HEK293 (cell line): ENCODE results near the gene PDGFC.

Experiments used
- CTCF ChIA-PET: fragments of 350-600 bp; formaldehyde crosslinking; extraction: SDS; loops from one replicate; lab custom pipeline; 2021; ENCODE audit warnings: antibody characterized with exemption; lab: Yijun Ruan, JAX
- POLR2A ChIA-PET: fragments of 300-600 bp; formaldehyde crosslinking; extraction: SDS; loops from one replicate; lab custom pipeline; 2020; ENCODE audit warnings: antibody characterized with exemption, inconsistent platforms; lab: Yijun Ruan, JAX
- H3K27ac ChIP-seq: fragments of 200-500 bp; sonication (Bioruptor generic); 2 replicates; pipeline ENCODE4 v1.5.1; 2014; ENCODE audit warnings: low read depth, low read length, control low read depth, inconsistent platforms; ENCODE audit errors: extremely low read depth
- H3K36me3 ChIP-seq, 2 experiments: fragments of 200-500 bp in 1 of 2; sonication (Bioruptor generic) in 1 of 2; 1 replicate in 1 of 2; 2 replicates in 1 of 2; pipeline ENCODE4 v1.5.1; 2014 to 2017; ENCODE audit warnings: inconsistent platforms in 2 of 2, low read length in 2 of 2; ENCODE audit not compliant: control insufficient read depth in 2 of 2, insufficient read depth in 1 of 2
- H3K4me1 ChIP-seq: fragments of 200-500 bp; sonication (Bioruptor generic); 2 replicates; pipeline ENCODE4 v1.5.1; 2014; ENCODE audit warnings: mild to moderate bottlenecking, low read length, inconsistent platforms; ENCODE audit not compliant: control insufficient read depth, insufficient read depth
- H3K4me3 ChIP-seq: 2 replicates; pipeline ENCODE4 v1.5.1; 2011; ENCODE audit warnings: low read depth, mild to moderate bottlenecking, control low read depth, low read length, moderate library complexity
- H3K9me3 ChIP-seq: fragments of 200-500 bp; sonication (Bioruptor generic); 2 replicates; pipeline ENCODE4 v1.5.1; 2014; ENCODE audit warnings: low read depth, low read length, inconsistent platforms; ENCODE audit not compliant: control insufficient read depth, insufficient read depth
- KLF10 ChIP-seq: fragments of 450-650 bp; IDR thresholded peaks from 2 replicates; pipeline ENCODE4 v1.5.1; 2018; ENCODE audit warnings: missing biosample characterization, mild to moderate bottlenecking, missing genetic modification characterization
- KLF16 ChIP-seq: fragments of 450-650 bp; formaldehyde crosslinking; IDR thresholded peaks from 2 replicates; pipeline ENCODE4 v1.5.1; 2017; ENCODE audit warnings: missing biosample characterization, missing genetic modification characterization
- SCRT2 ChIP-seq: fragments of 450-650 bp; formaldehyde crosslinking; IDR thresholded peaks from 2 replicates; pipeline ENCODE4 v1.5.1; 2016; ENCODE audit warnings: missing biosample characterization, missing genetic modification characterization
- ZBTB21 ChIP-seq: fragments of 450-650 bp; formaldehyde crosslinking; IDR thresholded peaks from 2 replicates; pipeline ENCODE4 v1.5.1; 2017; ENCODE audit warnings: missing biosample characterization, missing genetic modification characterization
- ZFHX2 ChIP-seq: fragments of 450-650 bp; formaldehyde crosslinking; conservative IDR thresholded peaks from 2 replicates; pipeline ENCODE4 v1.5.1; 2016; ENCODE audit warnings: missing biosample characterization, missing genetic modification characterization
- ZFP37 ChIP-seq: fragments of 450-650 bp; formaldehyde crosslinking; IDR thresholded peaks from 2 replicates; pipeline ENCODE4 v1.5.1; 2016; ENCODE audit warnings: missing biosample characterization, missing genetic modification characterization
- ZNF132 ChIP-seq: fragments of 450-650 bp; formaldehyde crosslinking; IDR thresholded peaks from 2 replicates; pipeline ENCODE4 v1.5.1; 2017; ENCODE audit warnings: missing biosample characterization, missing genetic modification characterization, borderline replicate concordance
- ZNF155 ChIP-seq: fragments of 450-650 bp; formaldehyde crosslinking; IDR thresholded peaks from 2 replicates; pipeline ENCODE4 v1.5.1; 2016; ENCODE audit warnings: missing biosample characterization, missing genetic modification characterization
- ZNF16 ChIP-seq: fragments of 450-650 bp; formaldehyde crosslinking; IDR thresholded peaks from 2 replicates; pipeline ENCODE4 v1.5.1; 2016; ENCODE audit warnings: low read depth, missing biosample characterization, missing genetic modification characterization
- ZNF169 ChIP-seq: fragments of 450-650 bp; formaldehyde crosslinking; IDR thresholded peaks from 2 replicates; pipeline ENCODE4 v1.5.1; 2016; ENCODE audit warnings: missing biosample characterization, missing genetic modification characterization
- ZNF175 ChIP-seq: fragments of 450-650 bp; formaldehyde crosslinking; IDR thresholded peaks from 2 replicates; pipeline ENCODE4 v1.5.1; 2016; ENCODE audit warnings: missing biosample characterization, missing genetic modification characterization
- ZNF202 ChIP-seq: fragments of 450-650 bp; formaldehyde crosslinking; IDR thresholded peaks from 2 replicates; pipeline ENCODE4 v1.5.1; 2016; ENCODE audit warnings: missing biosample characterization, missing genetic modification characterization, borderline replicate concordance
- ZNF211 ChIP-seq: fragments of 450-650 bp; formaldehyde crosslinking; IDR thresholded peaks from 2 replicates; pipeline ENCODE4 v1.5.1; 2016; ENCODE audit warnings: low read depth, missing biosample characterization, missing genetic modification characterization
- ZNF404 ChIP-seq: fragments of 450-650 bp; formaldehyde crosslinking; IDR thresholded peaks from 2 replicates; pipeline ENCODE4 v1.5.1; 2017; ENCODE audit warnings: missing biosample characterization, missing genetic modification characterization
- ZNF473 ChIP-seq: fragments of 450-650 bp; formaldehyde crosslinking; IDR thresholded peaks from 2 replicates; pipeline ENCODE4 v1.5.1; 2017; ENCODE audit warnings: missing biosample characterization, missing genetic modification characterization
- ZNF510 ChIP-seq: fragments of 450-650 bp; formaldehyde crosslinking; IDR thresholded peaks from 2 replicates; pipeline ENCODE4 v1.5.1; 2018; ENCODE audit warnings: mild to moderate bottlenecking, missing genetic modification characterization, missing biosample characterization; ENCODE audit not compliant: insufficient replicate concordance
- ZNF530 ChIP-seq: fragments of 450-650 bp; formaldehyde crosslinking; IDR thresholded peaks from 2 replicates; pipeline ENCODE4 v1.5.1; 2016; ENCODE audit warnings: low read depth, missing biosample characterization, missing genetic modification characterization
- ZNF544 ChIP-seq: fragments of 450-650 bp; formaldehyde crosslinking; IDR thresholded peaks from 2 replicates; pipeline ENCODE4 v1.5.0; 2017; ENCODE audit warnings: missing biosample characterization, missing genetic modification characterization
- ZNF585B ChIP-seq: fragments of 450-650 bp; formaldehyde crosslinking; IDR thresholded peaks from 2 replicates; pipeline ENCODE4 v1.5.1; 2016; ENCODE audit warnings: missing biosample characterization, missing genetic modification characterization
- ZNF677 ChIP-seq: fragments of 450-650 bp; IDR thresholded peaks from 2 replicates; pipeline ENCODE4 v1.5.0; 2018; ENCODE audit warnings: missing biosample characterization, mild to moderate bottlenecking, missing genetic modification characterization, moderate library complexity
- ZNF776 ChIP-seq: fragments of 450-650 bp; formaldehyde crosslinking; IDR thresholded peaks from 2 replicates; pipeline ENCODE4 v1.5.0; 2017; ENCODE audit warnings: missing biosample characterization, missing genetic modification characterization, borderline replicate concordance
- TF ChIP-seq, protein P1 (sequence below): fragments of 450-650 bp; formaldehyde crosslinking; IDR thresholded peaks from 2 replicates; pipeline ENCODE4 v1.5.1; 2016; ENCODE audit warnings: missing biosample characterization, missing genetic modification characterization
- TF ChIP-seq, protein P2 (sequence below): fragments of 450-650 bp; formaldehyde crosslinking; IDR thresholded peaks from 2 replicates; pipeline ENCODE4 v1.5.1; 2016; ENCODE audit warnings: missing biosample characterization, missing genetic modification characterization
- TF ChIP-seq, protein P3 (sequence below): fragments of 450-650 bp; formaldehyde crosslinking; IDR thresholded peaks from 2 replicates; pipeline ENCODE4 v1.5.1; 2017; ENCODE audit warnings: missing biosample characterization, missing genetic modification characterization

The PDGFC gene

DNA sequence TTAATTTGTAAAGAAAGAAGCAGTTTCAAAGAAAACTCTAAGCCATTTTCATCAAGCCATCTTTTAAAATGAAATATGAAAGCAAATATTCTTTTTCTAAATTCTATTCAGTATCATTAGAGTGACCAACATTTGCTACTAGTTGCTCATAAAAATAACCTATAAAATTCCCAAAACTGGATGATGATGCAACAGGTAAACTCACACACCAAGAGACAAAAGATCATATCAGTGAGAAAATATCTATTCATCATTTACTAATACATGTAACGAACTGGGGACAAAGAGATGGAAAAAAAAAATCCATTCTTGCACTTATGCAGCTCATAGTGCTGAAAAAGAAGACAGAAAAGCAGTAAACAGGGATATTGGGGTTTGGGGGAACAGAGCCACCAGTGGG, 48.1 kb downstream of the PDGFC start:
- H3K36me3 ChIP-seq = no peaks in the 10 kb centered on the region
- H3K9me3 ChIP-seq = no peaks in the 10 kb centered on the region
- H3K4me3 ChIP-seq = no peak overlapping the region
- no peak overlapping the region for H3K27ac ChIP-seq
- CTCF ChIA-PET = no interaction called here
- POLR2A ChIA-PET = interaction anchor here (0.7 kb wide), 1 partner anchor 18 kb away, joined by 3 read pairs; no protein-coding TSS in a partner anchor
- no peak for TF ChIP-seq ZNF544 (tag by site-specific recombination)
- TF ChIP-seq SCRT2 (tag by site-specific recombination) = peak; percentile 60; the same call in 1 of the 2 replicates
- H3K4me1 ChIP-seq = no peaks in the 10 kb centered on the region

DNA sequence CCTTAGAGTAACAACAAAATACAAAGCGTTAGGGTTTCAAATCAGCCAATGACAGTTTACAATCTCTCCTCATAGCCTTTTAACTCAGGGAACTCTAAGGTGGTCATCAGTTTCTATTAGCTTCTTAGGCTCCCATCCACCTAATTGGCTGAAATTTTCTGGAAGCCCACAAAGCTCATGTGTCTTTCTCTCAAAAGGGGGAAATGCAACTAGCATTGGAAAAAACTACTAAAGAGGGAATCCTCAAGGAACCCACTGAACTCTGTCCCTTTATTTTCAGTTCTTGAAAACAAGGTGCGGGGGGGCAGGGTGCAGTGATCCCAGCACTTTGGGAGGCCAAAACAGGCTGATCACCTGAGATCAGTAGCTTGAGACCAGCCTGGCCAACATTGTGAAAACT, 56.4 kb downstream of the PDGFC start:
- POLR2A ChIA-PET = no interaction called here
- CTCF ChIA-PET = no interaction called here
- Histone ChIP-seq H3K27ac (no peak overlapping the region), H3K4me3 (no peak overlapping the region), H3K4me1 (no peaks in the 10 kb centered on the region), H3K36me3 (no peaks in the 10 kb centered on the region), H3K9me3 (no peaks in the 10 kb centered on the region)
- no peak for TF ChIP-seq ZBTB21 (tag by site-specific recombination)
- no peak for TF ChIP-seq ZNF473 (tag by site-specific recombination)
- no peak for TF ChIP-seq ZNF677 (tag by site-specific recombination)

DNA sequence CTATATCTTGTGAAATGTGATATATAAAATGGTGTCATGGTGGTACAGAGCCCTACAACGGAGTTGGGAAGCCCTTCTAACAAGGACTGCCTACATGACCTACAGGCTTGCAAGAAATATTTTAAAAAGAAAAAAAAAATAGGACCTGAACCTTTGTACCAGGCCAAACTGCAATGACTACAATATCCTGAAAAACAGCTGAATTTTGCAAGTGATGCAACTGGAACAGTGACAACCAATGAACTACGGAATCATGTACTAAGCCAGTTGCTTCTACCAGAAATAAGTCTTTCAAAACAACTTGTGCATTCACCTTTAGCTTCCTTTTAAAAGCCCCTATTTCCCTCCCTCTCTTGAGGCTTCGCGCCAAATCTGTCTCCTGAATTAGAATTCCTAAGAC, 58.4 kb downstream of the PDGFC start:
- no peak for TF ChIP-seq ZNF169 (tag by site-specific recombination)
- TF ChIP-seq ZNF530 (tag by site-specific recombination) = no peak
- no peak for TF ChIP-seq KLF16 (tag by site-specific recombination)
- TF ChIP-seq ZFHX2 = no peak
- TF ChIP-seq ZNF404 = no peak
- TF ChIP-seq ZNF132 (tag by site-specific recombination) = no peak
- TF ChIP-seq, protein P1, sequence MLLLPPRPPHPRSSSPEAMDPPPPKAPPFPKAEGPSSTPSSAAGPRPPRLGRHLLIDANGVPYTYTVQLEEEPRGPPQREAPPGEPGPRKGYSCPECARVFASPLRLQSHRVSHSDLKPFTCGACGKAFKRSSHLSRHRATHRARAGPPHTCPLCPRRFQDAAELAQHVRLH = no peak
- no peak for TF ChIP-seq ZNF211 (tag by site-specific recombination)
- TF ChIP-seq, protein P2, sequence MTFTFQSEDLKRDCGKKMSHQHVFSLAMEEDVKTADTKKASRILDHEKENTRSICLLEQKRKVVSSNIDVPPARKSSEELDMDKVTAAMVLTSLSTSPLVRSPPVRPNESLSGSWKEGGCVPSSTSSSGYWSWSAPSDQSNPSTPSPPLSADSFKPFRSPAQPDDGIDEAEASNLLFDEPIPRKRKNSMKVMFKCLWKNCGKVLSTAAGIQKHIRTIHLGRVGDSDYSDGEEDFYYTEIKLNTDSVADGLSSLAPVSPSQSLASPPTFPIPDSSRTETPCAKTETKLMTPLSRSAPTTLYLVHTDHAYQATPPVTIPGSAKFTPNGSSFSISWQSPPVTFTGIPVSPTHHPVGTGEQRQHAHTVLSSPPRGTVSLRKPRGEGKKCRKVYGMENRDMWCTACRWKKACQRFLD (tag by site-specific recombination) = no peak
- TF ChIP-seq ZFP37 (tag by site-specific recombination) = no peak
- TF ChIP-seq ZNF202 (tag by site-specific recombination) = no peak
- no peak for TF ChIP-seq ZNF16 (tag by site-specific recombination)
- no peak for TF ChIP-seq ZNF175 (tag by site-specific recombination)
- TF ChIP-seq ZNF776 (tag by site-specific recombination) = no peak
- no peak for TF ChIP-seq ZNF585B (tag by site-specific recombination)
- POLR2A ChIA-PET = no interaction called here
- H3K36me3 ChIP-seq = no peaks in the 10 kb centered on the region
- no peaks in the 10 kb centered on the region for H3K9me3 ChIP-seq
- CTCF ChIA-PET = no interaction called here
- peaks cover 8% of the 10 kb centered on the region; the same call in 1 of the 2 replicates for H3K4me1 ChIP-seq
- H3K4me3 ChIP-seq = no peak overlapping the region
- H3K27ac ChIP-seq = no peak overlapping the region

DNA sequence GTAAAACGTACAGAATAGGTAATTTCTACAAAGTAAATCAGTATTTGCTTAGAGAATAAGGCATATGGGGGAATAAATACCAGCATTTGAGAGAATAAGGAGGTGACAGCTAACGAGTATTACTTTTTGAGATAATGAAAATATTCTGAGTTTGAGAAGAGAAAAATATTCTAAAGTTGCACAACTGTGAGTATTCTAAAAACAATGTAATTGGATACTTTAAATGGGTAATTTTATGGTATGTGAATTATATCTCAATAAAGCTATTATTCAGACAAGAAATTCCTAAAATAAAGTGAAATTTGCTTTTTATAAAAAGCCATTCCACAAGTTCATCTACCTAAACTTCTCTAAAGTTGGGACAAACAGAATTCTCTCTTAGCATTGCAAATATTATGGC, 62.6 kb downstream of the PDGFC start:
- ChIA-PET POLR2A (no interaction called here), CTCF (no interaction called here)
- Histone ChIP-seq H3K4me3 (no peak overlapping the region), H3K36me3 (no peaks in the 10 kb centered on the region), H3K4me1 (peaks cover 16% of the 10 kb centered on the region; the same call in 1 of the 2 replicates), H3K27ac (no peak overlapping the region), H3K9me3 (no peaks in the 10 kb centered on the region)
- TF ChIP-seq ZNF155 (tag by site-specific recombination) (no peak), ZNF510 (no peak), KLF10 (tag by site-specific recombination) (no peak)
- TF ChIP-seq, protein P3, sequence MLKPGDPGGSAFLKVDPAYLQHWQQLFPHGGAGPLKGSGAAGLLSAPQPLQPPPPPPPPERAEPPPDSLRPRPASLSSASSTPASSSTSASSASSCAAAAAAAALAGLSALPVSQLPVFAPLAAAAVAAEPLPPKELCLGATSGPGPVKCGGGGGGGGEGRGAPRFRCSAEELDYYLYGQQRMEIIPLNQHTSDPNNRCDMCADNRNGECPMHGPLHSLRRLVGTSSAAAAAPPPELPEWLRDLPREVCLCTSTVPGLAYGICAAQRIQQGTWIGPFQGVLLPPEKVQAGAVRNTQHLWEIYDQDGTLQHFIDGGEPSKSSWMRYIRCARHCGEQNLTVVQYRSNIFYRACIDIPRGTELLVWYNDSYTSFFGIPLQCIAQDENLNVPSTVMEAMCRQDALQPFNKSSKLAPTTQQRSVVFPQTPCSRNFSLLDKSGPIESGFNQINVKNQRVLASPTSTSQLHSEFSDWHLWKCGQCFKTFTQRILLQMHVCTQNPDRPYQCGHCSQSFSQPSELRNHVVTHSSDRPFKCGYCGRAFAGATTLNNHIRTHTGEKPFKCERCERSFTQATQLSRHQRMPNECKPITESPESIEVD = peak; percentile 57
